NCI-H2227 (cell line): ENCODE data around the gene PALS2.

Experiments used
- DNase-seq: peaks from one replicate; lab custom pipeline; 2025; ENCODE audit not compliant: unreplicated experiment; lab: John Stamatoyannopoulos, UW

The PALS2 gene

DNA sequence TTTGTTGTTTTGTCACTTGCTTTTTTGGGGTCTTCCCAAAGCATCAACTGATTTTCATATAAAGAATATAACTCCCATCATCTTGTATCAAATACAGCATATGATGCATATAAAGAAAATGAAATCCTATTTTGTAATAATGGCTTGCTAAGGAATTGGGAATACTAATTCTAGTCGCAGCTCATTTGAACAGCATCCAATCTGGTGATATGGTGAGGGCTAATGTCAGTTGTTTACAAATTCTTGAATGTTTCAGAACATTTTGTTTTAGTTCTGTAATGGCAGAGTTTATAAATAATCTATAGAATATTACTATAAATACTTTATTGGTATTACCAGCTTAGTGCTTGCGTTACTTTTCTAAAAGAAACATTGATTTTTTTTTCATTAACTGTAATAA, 8.9 kb downstream of the PALS2 start:
- DNase-seq: no peak

DNA sequence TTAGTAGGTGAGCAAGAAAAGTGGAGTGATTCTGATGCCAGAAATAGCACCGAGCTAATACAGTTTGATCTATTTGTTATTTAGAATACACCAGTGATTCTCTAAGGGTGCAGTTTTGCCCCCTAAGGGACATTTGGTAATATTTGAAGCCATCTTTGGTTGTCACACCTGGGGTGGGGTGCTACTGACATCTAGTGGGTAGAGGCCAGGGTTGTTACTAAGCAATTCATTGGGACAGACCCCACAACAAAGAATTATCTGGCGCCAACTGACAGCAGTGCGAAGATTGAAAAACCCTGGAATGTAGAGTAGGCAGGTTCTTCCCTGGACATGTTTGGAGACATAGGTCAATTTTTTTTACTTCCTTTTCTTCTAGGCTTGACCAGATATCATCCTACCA, 14.6 kb downstream of the PALS2 start:
- DNase-seq: no peak

DNA sequence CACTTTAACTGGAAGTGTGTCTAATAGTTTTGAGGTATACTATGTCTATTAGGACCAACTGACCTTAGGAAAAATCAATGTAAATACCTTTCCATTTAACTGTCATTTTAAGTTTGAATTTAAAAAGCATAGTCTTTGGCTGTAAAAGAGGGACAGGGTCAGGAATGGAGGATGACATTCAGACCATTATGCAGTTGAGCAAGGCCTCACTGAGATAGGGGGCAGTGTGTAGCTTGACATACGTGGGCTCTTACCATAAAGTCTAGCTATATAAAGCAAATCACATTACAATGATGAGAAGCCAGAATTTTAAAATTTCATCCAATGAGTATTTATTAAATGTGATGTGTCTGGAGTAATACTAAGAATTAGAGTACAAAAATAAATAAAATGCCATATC, 17.9 kb downstream of the PALS2 start:
- no peak for DNase-seq

DNA sequence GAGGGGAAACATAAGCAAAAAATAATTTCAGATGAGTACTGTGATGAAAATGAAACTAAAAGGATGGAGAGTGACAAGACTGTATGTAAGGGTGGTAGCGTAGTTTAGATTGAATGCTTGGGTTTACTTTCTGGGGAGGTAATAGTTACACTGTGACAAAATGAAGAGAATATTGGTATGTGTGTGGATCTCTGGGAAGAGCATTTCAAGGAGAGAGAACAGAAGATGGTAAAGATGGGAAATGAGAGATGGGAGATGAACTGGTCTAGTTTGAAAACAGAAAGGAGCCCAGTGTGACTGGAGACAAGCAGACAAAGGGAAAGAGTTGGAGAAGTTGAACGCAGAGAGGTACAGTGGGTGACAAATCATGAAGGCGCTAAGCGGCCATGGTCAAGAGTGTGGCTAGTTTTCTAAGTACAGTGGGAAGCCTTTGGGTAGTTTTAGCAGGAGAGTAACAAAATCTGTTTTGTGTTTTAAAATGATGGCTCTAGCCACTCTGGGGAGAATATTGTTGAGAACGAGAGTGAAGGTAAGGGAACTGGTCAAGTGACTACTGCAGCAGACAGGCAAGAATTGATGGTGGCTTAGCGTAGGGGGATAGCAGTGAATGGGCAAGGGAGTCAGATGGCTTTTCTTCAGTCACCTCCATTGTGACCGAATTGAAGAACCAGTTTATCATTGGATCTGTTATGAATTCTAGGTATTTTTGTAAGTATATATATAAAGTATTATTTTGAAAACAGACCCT, 22.6 kb downstream of the PALS2 start:
- DNase-seq: no peak

DNA sequence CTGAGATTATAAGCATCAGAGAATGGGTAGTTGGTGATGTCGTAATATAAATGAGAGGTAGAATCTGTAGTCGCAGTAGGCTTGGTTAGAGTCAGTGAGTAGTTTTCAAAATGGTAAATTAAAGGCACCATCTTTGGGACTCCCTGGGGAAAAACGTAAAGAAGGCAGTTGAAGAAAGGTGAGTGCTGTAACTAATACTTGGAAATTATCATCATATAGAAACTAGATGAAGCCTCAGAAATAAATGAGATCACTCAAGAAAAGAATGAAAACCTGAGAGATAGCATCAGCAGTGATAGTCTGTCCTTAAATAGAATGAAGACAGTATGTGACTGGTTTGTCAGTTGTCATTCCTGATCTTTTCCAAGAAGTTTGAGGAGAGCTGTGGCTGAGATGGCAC, 23.8 kb downstream of the PALS2 start:
- no peak for DNase-seq

DNA sequence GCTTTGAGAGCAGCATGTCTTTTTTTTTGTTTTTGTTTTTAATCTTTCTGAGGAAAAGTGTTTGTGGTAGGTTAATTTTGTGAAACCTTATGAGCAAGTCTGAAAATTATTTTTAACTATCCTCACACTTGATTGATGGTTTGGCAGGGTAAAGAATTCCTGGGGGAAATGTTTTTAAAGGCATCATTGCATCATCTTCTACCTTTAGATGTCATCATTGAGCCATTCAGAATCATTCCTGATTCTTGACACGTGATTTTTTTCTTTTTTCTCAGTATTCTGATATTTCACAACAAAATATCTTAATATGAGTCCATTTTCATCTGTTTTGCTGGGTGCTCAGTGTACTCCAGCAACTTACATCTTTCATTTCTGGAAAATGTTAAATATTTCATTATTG, 28.3 kb downstream of the PALS2 start:
- no peak for DNase-seq

DNA sequence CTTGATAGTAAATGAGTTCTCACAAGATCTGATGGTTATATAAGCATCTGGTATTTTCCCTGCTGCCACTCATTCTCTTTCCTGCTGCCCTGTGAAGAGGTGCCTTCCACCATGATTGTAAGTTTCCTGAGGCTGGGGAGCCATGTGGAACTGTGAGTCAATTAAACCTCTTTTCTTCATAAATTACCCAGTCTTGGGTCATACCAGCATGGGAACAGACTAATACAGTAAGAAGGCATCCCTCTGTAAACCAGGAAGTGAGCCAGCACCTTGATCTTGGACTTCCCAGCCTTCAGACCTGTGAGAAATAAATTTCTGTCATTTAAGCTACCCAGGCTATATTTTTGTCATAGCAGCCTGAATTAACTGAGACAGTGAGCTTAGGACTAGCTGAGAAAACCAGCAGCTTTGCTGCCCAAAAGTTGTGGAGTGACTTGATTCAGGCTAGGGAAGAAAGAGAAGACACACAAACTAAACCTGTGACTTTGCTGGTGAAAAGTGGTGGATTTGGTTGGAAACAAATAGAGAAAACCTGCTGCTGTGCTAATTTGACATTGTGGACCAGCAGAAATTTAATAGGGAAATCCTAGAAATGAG, 29.7 kb downstream of the PALS2 start:
- DNase-seq: no peak

DNA sequence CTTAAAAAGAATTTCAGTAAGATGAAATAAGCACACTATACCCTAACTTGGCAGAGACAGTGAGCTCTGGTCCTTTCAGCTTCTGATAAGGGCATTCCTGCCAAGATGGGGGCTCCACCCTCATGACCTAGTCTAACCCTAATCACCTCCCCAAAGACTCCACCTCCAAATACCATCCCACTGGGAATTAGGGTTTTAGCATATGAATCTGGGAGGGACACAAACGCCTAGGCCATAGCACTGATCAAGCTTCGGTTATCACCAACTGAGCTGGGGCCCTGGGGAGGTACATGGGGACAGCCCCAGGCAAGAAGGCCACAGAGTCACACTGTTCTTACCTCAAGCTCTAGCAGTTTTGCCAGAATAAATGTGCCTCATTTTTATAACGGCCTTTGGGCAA, 31.4 kb downstream of the PALS2 start:
- DNase-seq: no peak

DNA sequence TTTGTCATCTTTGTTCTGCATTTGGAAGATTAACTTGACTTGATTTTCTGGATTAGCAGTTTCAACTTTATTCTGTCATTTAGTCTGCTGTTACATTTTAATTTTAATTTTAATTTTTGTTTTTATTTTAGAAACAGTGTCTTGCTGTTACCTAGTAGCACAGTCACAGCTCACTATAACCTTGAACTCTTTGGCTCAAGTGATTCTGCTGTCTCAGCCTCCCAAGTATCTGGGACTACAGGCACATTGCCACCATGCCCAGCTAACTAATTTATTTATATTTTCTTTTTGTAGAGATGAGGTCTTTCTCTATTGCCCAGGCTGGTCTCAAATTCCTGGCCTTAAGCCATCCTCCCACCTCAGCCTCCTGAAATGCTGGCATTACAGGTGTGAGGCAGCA, 35.3 kb downstream of the PALS2 start:
- no peak for DNase-seq

DNA sequence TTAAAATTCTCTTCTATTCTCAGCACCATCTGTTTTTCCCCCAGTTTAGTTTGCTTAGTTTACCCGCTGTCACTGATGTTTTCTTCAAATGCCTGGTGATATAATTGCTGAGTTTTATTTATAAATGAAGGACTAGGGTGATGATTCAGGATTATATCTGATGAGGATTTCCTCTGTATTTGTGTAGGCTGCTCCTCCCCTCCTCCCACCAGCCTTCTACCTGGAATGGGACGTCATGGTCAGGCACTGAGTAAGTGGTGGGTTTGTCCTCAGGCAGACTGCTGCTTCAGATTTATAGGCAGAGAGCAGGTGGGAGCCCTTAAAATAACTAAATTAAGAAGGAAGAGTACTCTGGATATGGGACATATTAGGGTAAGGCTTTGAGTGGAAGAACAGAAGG, 35.8 kb downstream of the PALS2 start:
- no peak for DNase-seq

DNA sequence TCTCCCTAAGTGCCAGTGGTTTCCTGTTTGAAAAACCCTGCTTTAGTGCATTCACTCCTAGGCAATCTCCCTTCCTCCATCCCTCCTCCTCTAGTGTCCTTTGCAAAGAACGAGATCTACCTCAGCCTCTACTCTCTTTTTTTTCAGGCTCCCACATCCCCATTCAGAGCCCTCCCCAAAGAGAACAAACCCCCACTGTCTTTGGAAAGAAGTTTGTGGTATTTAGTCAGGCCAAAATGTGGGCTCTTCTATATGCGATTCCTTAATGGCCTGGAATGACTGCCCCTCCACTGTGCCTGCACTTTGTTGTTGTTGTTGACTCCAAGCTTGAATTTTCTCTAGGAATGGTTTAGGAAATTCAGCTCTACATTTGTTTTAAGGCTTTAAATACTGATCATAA, 36.3 kb downstream of the PALS2 start:
- DNase-seq: no peak

DNA sequence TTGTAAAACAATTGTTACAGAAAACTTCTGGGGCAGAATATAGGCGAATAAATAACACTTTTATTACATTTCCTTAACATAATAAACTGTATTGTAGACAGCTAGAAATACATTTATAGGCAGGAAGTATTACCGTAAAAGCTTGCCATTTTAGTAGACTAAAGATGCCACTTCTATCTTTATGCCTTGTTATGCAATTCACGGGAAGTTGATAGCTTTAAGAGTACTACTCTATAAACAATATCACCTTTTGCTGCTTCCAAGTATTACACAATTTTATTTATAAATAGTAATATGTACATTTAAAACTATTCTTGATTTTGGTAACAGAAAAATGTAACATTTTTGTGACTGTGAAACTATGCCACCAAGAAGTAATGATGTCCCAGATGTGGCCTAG, 37.9 kb downstream of the PALS2 start:
- DNase-seq: no peak

DNA sequence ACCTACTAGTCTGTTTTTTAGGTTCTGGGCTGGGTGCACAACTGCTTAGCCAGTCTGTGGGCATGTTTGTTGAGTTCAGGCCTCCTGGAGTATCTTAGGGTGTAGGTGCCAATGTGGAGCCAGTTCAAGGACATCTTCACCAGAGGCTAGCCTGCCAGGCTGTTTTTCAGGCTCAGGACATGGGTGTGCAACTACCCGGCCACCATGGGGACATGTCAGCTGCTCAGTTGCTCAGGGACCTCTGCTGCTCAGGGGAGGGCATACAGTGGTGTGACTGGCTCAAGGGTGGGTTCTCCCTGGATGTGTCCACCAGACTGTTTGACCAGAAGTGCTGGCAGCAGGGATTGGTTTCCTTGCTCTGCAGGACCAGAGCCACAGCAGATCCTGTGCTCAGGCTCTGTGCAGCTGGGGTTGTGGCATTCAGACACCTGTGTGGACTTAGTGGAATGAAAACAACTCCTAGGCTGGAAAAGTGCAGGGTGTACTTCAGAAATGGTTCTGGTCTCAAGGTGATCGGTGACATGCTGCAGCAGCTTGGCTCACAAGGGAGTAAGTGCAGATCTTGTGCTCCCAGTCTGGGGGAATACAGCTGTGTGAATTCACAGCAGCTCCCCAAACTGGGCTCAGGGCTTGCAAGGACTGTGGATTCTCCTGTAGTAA, 44.8 kb downstream of the PALS2 start:
- DNase-seq: no peak

DNA sequence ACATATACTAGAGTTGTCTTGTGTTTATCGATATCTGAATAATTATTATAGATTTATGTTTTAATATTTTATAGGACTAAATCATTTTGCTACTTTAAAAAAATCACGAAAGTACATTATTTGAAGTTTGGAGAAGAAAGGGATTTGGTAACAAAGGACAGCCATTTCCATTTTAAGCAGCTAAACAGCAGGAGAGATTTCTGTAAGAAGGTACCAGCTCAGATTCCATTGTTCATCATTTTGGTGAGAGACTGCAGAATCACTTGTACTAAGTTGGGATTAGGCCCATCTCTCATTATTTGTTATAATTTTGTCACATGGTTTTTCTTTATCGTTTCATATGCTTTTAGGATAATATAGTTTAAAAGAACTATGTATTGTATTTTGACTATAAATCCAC, 46.7 kb downstream of the PALS2 start:
- DNase-seq: no peak

DNA sequence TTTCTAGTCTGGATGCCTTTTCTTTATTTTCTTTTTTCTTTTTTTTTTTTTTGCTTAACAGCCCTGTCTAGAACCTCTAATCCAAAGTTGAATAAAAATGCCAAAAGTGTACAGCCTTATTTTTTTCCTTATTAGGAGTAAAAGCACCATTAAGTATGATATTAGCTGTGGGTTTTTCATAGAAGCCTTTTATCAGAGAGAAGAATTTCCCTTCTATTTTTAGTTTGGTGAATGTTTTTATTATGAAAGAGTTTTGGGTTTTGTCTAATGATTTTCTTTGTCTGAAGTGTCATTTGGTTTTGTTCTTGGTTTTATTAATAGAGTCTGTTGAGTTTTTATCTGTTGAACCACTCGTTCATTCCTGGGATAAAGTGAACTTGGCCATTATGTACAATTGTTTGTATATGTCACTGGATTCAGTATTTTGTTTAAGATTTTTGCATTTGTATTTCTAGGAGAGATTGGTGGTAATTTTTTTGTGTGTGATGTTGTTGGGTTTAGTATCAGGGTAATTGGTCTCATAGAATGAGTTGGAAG, 49.5 kb downstream of the PALS2 start:
- DNase-seq: no peak
